Measurements from ENCODE around the gene NR1D1.

Gene NR1D1

GRCh38 chr17:40107522-40108174 lies 7.3 kb upstream of the NR1D1 start:
- DNase-seq (ENCODE audit: low read depth), result peak; percentile 92
- H3K4me3 ChIP-seq (ENCODE audit: low read depth, low read length), result peak overlapping the region; percentile 30
- no peak for TF ChIP-seq MAX (IDR thresholded peaks at IDR 0.05; ENCODE audit: low read depth, low read length)
- TF ChIP-seq MYC (IDR thresholded peaks at IDR 0.05; ENCODE audit: low read depth, low read length), result no peak
- no peak for TF ChIP-seq CTCF (IDR thresholded peaks at IDR 0.05; ENCODE audit: low read depth, low read length)
- TF ChIP-seq POLR2A (IDR thresholded peaks at IDR 0.05; ENCODE audit: extremely low read depth, insufficient read length), result no peak

- TF ChIP-seq CTCF (IDR thresholded peaks at IDR 0.05; ENCODE audit: low read depth, low read length) (no peak), MAX (IDR thresholded peaks at IDR 0.05; ENCODE audit: low read depth, low read length) (no peak), MYC (IDR thresholded peaks at IDR 0.05; ENCODE audit: low read depth, low read length) (no peak), POLR2A (IDR thresholded peaks at IDR 0.05; ENCODE audit: extremely low read depth, insufficient read length) (no peak)
- peak; percentile 76 for DNase-seq (ENCODE audit: low read depth)
- peak overlapping the region; percentile 30 for H3K4me3 ChIP-seq (ENCODE audit: low read depth, low read length)
Measured at GRCh38 chr17:40106760-40107521, 6.6 kb upstream of the NR1D1 start.

GRCh38 chr17:40105861-40106759 lies 5.7 kb upstream of the NR1D1 start:
- TF ChIP-seq POLR2A (IDR thresholded peaks at IDR 0.05; ENCODE audit: extremely low read depth, insufficient read length), result no peak
- no peak for TF ChIP-seq MAX (IDR thresholded peaks at IDR 0.05; ENCODE audit: low read depth, low read length)
- TF ChIP-seq MYC (IDR thresholded peaks at IDR 0.05; ENCODE audit: low read depth, low read length), result no peak
- no peak for TF ChIP-seq CTCF (IDR thresholded peaks at IDR 0.05; ENCODE audit: low read depth, low read length)
- DNase-seq (ENCODE audit: low read depth), result peak; percentile 18
- H3K4me3 ChIP-seq (ENCODE audit: low read depth, low read length), result no peak overlapping the region

- H3K4me3 ChIP-seq (ENCODE audit: low read depth, low read length), result no peak overlapping the region
- TF ChIP-seq POLR2A (IDR thresholded peaks at IDR 0.05; ENCODE audit: extremely low read depth, insufficient read length) (no peak), MAX (IDR thresholded peaks at IDR 0.05; ENCODE audit: low read depth, low read length) (no peak), CTCF (IDR thresholded peaks at IDR 0.05; ENCODE audit: low read depth, low read length) (no peak), MYC (IDR thresholded peaks at IDR 0.05; ENCODE audit: low read depth, low read length) (no peak)
- DNase-seq (ENCODE audit: low read depth), result peak; percentile 6
Measured at GRCh38 chr17:40104594-40105486, 4.5 kb upstream of the NR1D1 start.

GRCh38 chr17:40103688-40104087 lies 3.3 kb upstream of the NR1D1 start:
- TF ChIP-seq CTCF (IDR thresholded peaks at IDR 0.05; ENCODE audit: low read depth, low read length), result no peak
- TF ChIP-seq MAX (IDR thresholded peaks at IDR 0.05; ENCODE audit: low read depth, low read length), result no peak
- TF ChIP-seq MYC (IDR thresholded peaks at IDR 0.05; ENCODE audit: low read depth, low read length), result no peak
- no peak for TF ChIP-seq POLR2A (IDR thresholded peaks at IDR 0.05; ENCODE audit: extremely low read depth, insufficient read length)
- DNase-seq (ENCODE audit: low read depth), result peak; percentile 0
- no peak overlapping the region for H3K4me3 ChIP-seq (ENCODE audit: low read depth, low read length)

Data from NB4 (cell line).